IPS-11a (cell line): ENCODE results near the gene AHR.
"Not testable (repeated sequence)": the region's sequence is repeated elsewhere in the genome, so short reads cannot be mapped to it uniquely, and the experiment has no call there.

Experiments used
- H3K4me3 ChIP-seq: one replicate; pipeline ENCODE4 v1.5.1; 2013; ENCODE audit warnings: low read depth, low read length, control low read depth

Gene AHR

GRCh38 chr7:17371671-17372524, 73.4 kb downstream of the AHR start:
- H3K4me3 ChIP-seq = no peak overlapping the region

DNA sequence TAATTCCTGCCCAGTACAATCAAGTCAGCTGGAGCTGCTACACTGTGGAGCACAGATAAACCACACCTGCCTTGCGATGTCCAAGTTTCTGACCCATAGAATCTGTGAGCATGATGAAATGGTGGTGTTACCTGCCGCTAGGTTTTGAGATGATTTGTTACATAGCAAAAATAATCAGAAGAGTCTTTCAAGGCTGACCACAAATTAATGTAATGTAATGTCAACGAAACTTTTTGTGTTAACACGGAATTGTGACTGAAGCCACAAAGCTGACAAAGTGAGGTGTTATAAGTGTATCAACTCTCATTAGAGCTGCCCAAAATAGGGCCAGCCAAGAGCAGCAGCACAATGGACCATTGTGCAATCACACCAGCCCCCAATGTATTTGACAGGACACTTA, 75.7 kb downstream of the AHR start:
- H3K4me3 ChIP-seq = no peak overlapping the region

DNA sequence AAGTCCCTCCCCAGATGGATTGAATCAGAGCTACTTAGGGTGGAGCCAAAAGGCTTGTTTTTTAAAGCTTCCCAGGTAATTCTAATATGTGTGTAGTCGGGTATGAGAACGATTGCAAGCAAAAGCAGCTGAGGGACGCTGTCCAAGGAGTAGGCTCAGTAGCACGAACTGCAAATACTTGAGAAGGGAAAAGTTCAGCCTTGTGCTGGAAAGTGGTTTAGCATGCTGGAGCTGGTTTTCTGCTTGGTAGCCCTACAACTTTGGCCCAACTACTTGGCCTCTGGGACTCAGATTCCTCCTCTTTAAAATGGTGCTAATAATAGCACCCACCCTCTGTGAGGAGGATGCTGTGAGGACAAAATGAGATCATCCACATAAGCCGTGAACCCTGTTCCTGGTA, 76.2 kb downstream of the AHR start:
- H3K4me3 ChIP-seq = no peak overlapping the region

GRCh38 chr7:17376595-17376994, 78.1 kb downstream of the AHR start:
- no peak overlapping the region for H3K4me3 ChIP-seq

GRCh38 chr7:17380736-17381662, 82.5 kb downstream of the AHR start:
- H3K4me3 ChIP-seq = no peak overlapping the region

GRCh38 chr7:17382408-17383354, 84.2 kb downstream of the AHR start:
- not testable (repeated sequence) for H3K4me3 ChIP-seq

DNA sequence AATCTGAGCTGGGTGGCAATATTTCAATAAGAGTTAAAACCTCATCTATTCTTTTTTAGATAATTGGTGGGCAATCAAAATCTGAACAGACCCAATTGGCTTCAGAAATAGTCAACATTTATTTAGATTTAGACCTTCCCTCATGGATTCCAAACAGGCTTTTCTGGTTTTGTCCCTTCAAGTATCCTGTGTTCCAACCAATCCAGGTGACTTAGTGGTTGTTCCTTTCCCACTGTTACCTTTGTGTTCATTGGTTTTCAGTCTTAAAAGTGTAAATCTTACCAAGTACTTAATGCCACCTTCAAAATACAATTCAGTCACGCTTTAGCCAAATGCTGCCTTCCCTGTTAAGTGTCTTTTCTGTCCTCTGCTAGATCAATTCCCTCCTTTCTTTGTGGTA, 85.9 kb downstream of the AHR start:
- no peak overlapping the region for H3K4me3 ChIP-seq

DNA sequence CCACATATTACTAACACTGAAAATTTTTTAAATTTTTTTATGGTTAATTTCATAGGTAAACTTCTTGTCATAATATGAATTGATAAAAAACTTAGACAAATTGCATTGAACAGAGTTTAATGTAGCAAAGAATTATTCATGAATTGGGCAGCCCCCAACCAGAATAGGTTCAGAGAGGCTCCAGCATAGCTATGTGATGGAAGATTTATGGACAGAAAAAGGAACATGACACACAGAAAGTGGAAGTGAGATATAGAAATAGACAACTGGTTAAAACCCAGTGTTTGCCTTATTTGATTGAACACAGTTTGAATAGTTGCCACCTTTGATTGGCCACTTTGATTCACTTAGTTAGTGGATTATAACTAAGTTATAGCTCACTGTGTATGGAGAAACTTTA, 87.2 kb downstream of the AHR start:
- no peak overlapping the region for H3K4me3 ChIP-seq

DNA sequence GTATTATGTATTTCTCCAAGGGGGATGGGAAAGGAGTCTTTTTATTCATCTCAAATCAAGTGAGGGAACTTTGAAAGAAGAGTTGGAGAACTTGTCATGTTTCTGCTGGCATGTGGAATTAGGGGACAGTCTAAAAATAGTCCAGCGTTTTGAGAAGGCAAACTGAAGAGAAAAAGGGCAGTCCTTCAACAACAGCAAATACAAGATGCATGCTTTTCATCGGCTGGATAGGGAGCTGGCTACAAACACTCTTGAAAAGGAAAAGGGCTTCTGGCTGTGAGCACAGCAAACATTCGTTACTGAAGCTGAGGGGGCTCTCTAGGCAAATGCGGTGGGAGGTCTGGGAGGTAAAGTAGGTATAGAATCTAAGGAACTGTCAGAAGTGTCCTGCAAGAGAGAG, 91.9 kb downstream of the AHR start:
- no peak overlapping the region for H3K4me3 ChIP-seq

DNA sequence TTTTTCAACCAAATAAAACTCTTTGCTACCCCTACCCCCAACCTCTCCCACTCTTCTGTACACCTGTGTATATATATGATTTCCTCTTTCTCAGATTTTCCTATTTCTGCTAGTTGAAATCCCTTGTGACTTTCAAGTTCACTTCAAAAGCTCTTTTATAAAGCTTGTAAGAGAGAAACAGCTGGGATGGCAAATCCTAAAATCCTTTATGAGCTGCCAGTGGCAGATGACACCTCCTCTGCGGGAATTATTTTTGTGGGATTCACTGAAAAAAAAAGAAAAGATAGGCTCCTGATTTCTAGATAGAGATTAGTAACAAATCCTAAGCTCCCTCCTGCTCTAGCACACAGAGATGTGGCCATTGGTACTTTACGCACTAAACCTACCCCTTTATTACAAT, 92.9 kb downstream of the AHR start:
- H3K4me3 ChIP-seq = no peak overlapping the region

DNA sequence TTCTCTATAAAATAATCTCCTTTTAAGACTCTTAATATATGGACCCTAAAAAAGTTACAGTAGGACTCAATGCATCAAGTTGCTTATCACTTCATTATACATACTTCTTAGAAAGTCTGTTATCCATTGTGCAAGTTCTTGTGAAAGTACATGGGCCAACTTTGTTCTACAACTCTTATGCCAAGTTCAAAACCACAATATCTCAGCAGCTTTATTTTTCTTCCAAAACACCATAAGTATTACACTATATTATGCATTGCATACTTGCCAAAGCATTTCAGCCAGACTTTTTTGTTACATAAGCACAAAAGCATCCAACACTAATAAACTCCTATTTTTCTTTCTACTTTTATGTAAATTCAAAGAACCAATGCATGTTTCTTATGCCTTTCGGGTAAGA, 94.4 kb downstream of the AHR start:
- no peak overlapping the region for H3K4me3 ChIP-seq

DNA sequence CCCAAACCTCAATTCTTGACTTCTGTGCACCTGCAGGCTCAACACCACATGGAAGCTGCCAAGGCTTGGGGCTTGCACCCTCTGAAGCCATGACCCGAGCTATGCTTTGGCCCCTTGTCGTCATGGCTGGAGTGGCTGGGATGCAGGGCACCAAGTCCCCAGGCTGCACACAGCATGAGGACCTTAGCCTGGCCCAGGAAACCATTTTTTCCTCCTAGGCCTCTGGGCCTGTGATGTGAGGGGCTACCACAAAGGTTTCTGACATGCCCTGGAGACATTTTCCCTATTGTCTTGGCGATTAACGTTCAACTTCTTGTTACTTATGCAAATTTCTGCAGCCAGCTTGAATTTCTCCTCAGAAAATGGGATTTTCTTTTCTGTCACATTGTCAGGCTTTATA, 96.1 kb downstream of the AHR start:
- H3K4me3 ChIP-seq = not testable (repeated sequence)
